Pons (tissue), 1 donor: ENCODE results near the gene PPP2R5C.
"Not testable (repeated sequence)": the region's sequence is repeated elsewhere in the genome, so short reads cannot be mapped to it uniquely, and the experiment has no call there.

Experiments
- DNase-seq: peaks from one replicate; pipeline ENCODE4 v3.0.0-alpha.2; 2016; ENCODE audit warnings: low spot score

Gene PPP2R5C

GRCh38 chr14:101727611-101728366 lies 33.7 kb upstream of the PPP2R5C start:
- DNase-seq, result no peak

DNA sequence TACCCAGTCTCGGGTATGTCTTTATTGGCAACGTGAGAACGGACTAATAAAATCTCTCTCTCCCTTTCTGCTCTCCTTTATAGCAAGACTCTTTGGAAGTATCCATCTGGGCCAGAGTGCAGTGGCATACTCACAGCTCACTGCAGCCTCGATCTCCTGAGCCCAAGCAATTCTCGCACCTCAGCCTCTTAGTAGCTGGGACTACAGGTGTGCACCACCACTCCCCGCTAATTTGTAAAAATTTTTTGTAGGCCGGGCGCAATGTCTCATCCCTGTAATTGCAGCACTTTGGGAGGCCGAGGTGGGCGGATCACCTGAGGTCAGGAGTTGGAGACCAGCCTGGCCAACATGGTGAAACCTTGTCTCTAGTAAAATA lies 33.2 kb upstream of the PPP2R5C start:
- no peak for DNase-seq

- no peak for DNase-seq
Observed at GRCh38 chr14:101729382-101729781, 32.1 kb upstream of the PPP2R5C start.

GRCh38 chr14:101730157-101730556 lies 31.4 kb upstream of the PPP2R5C start:
- not testable (repeated sequence) for DNase-seq

- no peak for DNase-seq
Observed at GRCh38 chr14:101730626-101731186, 30.8 kb upstream of the PPP2R5C start.

DNA sequence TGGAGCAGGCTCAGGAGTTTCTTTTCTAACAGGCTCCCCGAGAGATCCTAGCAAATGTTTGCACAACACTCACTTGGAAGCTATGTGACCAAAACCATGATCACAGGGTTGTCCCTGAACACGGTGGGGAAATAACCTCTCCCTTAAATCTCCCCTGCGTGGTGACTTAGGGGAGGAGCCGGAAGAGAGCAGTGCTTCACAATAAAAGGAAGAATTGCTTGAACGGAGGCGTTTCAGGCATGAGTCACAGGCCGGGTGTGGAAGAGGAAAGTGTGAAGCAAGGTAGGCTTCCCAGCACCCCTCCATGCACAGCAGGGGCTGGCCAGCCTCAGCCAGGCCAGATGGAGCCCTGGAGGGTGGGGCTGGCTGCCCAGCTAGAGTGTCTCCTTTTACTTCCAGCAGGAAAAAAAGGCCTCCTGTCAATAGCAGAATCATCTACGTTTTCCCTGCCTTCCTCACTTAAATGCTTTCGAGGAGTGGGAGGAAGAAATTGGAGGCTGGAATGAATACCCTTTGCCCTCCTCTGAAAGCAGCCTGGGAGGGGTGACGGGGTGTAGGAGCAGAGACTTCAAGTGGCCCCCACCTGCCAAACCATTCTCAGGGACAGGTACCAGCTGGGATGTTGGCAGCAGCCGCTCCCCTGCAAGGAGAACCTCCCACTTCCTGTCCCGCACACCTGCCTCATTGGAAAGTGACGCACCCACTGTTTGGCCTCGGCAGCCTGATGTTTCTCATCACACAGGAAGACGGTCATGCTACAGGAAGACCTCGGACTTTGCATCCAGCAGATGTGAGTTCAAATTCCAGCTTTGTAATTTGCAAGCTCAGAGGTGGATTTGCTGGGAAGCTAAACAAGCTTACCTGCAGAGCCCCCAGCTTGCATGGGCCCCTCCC lies 30.1 kb upstream of the PPP2R5C start:
- DNase-seq, result peak; percentile 7

- no peak for DNase-seq
Observed at GRCh38 chr14:101732118-101732517, 29.4 kb upstream of the PPP2R5C start.

GRCh38 chr14:101733211-101733610 lies 28.3 kb upstream of the PPP2R5C start:
- DNase-seq, result no peak

DNA sequence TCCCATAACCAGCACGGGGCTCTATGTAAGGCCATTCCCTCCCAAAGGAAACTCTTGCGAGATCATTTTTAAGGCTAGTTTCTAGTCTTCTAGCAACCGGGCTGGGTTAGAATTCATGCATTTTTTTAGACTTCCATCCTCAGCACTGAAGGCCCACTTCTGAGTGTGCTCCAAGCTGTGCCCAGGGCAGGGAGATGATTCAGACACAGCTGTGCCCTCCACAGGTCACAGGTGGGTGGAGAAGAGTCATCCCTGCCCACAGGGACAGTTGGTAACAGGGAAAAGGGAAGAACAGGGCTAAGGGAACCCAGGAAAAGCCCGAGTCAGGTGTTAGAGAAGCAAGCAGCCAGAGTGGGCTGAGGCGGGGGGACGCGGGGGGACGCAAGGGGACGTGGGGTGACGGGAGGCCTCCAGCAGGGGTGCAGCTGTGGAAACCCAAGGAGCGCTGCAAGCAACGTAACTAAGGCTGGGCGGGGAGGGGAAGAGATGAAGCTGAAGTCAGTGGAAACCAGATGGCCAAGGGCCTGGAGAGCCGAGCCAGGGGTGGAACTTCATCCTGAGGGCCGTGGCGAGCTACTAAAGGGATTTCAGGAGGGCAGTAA lies 27.2 kb upstream of the PPP2R5C start:
- no peak for DNase-seq

GRCh38 chr14:101735453-101735852 lies 26.1 kb upstream of the PPP2R5C start:
- DNase-seq, result no peak

GRCh38 chr14:101736071-101736470 lies 25.4 kb upstream of the PPP2R5C start:
- no peak for DNase-seq

DNA sequence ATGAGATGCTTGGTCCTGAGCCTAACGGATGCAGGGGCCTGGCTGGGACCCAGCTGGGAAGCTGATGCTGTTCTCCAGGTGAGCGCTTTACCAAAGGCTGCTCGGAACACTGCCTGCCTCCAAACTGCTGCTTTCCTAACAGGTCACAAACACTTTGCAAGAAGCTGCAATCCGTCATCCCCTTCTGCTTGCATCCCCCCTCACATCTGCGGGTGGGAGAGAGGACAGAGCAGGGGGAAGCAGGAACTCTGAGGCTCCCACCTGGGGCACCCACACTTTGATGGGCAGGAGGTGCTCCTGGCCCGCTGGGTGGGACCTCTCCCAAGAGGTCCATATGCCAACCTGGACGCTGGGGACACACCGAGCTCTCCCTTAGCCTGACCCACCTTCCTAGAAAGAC lies 24.9 kb upstream of the PPP2R5C start:
- DNase-seq, result no peak

- DNase-seq, result no peak
Observed at GRCh38 chr14:101737414-101738339, 23.8 kb upstream of the PPP2R5C start.

DNA sequence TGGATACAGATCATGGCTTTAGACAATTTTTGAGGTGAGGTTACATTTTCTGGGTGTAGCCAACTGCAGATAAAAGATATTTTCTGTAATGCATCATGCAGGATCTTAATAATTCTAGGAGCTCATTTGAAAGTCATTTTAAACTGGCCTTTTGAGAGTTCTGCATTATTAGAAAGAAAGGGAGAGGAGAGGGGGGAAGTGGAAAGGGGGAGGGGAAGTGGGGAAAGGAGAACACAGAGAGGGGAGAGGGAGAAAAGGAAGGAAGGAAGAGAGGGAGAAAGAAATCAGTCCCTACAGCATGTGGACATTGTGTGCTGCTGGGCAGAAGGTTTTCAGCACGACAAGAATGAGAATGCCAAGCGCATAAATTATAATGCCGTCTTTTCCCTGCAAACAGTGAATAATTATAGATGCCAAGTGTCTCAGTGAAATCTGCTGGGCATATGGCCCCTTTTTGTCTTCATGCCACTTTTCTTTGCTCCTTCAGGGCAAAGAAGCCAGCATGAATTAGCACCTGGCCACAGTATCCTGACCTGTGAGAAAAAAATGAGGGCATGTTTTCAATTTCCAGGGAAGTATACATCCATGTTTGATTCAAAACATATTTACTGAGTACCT lies 22.7 kb upstream of the PPP2R5C start:
- no peak for DNase-seq

DNA sequence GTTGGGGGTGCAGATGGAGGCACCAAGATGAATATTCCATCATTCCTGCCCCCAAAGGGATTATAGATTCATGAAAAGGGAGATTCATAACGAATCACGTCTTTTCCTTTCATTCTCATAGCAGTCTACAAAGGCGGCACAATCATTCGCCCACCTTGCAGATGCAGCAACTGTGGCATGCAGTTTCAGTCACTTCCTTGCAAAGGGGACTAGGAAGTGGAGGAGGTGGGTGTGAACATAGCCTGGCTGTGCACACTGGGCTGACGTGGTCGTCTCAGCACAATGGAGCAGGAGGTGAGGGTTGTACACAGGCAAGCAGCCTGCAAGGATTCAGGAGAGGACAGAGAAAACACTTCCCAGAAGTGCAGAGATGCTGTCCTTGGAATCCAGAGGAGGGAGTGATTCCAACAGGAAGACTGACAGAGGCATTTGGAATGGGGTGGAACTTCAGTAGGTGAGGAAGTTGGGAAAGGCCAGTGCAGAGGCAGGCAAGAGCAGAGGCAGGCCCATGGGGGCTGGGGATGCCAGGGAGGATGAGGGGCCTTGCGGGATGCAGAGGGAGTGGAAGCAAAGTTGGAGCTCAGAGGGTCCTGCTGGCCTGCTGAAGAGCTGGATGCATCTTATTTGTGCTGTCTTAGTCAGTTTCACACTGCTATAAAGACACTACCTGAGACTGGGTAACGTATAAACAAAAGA lies 21.9 kb upstream of the PPP2R5C start:
- no peak for DNase-seq

DNA sequence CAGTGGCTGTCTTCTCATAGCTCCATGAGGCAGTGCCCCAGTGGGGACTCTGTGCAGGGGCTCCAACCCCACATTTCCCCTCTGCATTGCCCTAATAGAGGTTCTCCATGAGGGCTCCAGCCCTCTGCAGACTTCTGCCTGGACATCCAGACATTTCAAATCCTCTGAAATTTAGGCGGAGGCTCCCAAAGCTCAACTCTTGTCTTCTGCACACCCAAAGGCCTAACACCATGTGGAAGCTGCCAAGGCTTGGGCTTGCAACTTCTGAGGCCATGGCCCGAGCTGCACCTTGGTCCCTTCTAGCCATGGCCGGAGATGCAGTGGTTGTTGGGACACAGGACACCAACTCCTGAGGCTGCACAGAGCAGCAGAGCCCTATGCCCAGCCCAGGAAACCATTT lies 20.5 kb upstream of the PPP2R5C start:
- DNase-seq, result no peak

DNA sequence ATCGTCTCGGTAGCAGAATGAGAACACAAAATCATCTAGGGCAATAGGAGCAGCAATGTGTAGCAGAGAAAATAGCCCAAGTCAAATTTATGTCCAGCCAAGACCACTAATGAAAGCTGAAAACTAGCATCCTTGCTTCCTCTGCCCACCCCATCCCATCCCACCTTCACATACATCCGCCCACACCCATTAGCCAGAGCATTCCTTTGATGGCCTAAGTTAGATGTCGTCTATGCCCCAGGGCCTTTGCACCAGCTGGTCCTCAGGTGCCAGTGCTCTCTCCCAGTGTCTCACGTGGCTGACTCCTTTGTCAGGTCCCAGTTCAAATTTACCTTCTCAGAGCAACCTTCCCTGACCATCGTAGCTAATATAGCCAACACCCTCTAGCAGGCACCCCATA lies 17.8 kb upstream of the PPP2R5C start:
- DNase-seq, result no peak

DNA sequence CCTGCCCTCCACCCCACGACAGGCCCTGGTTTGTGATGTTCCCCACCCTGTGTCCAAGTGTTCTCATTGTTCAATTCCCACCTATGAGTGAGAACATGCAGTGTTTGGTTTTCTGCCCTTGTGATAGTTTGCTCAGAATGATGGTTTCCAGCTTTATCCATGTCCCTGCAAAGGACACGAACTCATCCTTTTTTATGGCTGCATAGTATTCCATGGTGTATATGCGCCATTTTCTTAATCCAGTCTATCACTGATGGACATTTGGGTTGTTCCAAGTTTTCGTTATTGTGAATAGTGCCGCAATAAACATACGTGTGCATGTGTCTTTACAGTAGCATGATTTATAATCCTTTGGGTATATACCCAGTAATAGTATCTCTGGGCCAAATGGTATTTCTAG lies 17.1 kb upstream of the PPP2R5C start:
- DNase-seq, result not testable (repeated sequence)

- DNase-seq, result not testable (repeated sequence)
Observed at GRCh38 chr14:101749756-101750155, 11.8 kb upstream of the PPP2R5C start.

- no peak for DNase-seq
Observed at GRCh38 chr14:101754893-101755292, 6.6 kb upstream of the PPP2R5C start.
